Fibroblast of lung (primary cell): ENCODE data around the gene PTMA. TPM values are rescaled to one million over a fixed set of nuclear protein-coding genes. Genes with fewer than 3 reads are reported as not detected.

Experiments
- DNase-seq, 2 donors: peaks; one replicate each; pipeline versions ENCODE4 v3.0.0 to v3.0.0-alpha.2; 2010; ENCODE audit warnings: low read depth in 2 of 2
- H2AFZ ChIP-seq: 2 replicates; pipeline ENCODE4 v1.5.1; 2012; ENCODE audit warnings: low read length, control low read depth, inconsistent platforms
- H3K27ac ChIP-seq: 2 replicates; pipeline ENCODE4 v1.5.1; 2011; ENCODE audit warnings: low read length, control low read depth; ENCODE audit not compliant: insufficient read depth
- H3K27me3 ChIP-seq: 2 replicates; pipeline ENCODE4 v1.5.1; 2011; ENCODE audit warnings: mild to moderate bottlenecking, low read length; ENCODE audit not compliant: control insufficient read depth, insufficient read depth
- H3K36me3 ChIP-seq: 2 replicates; pipeline ENCODE4 v1.5.1; 2011; ENCODE audit warnings: low read length; ENCODE audit not compliant: control insufficient read depth, insufficient read depth
- H3K4me1 ChIP-seq: 2 replicates; pipeline ENCODE4 v1.5.1; 2011; ENCODE audit warnings: low read length; ENCODE audit not compliant: control insufficient read depth, insufficient read depth; ENCODE audit errors: extremely low read depth
- H3K4me2 ChIP-seq: 2 replicates; pipeline ENCODE4 v1.5.1; 2011; ENCODE audit warnings: low read length, control low read depth; ENCODE audit not compliant: insufficient read depth; ENCODE audit errors: extremely low read depth
- H3K4me3 ChIP-seq, 4 experiments: fragments of 200-600 bp in 1 of 4; sonication (generic) in 1 of 4; replicated peaks in 1 of 4; 2 replicates each; pipeline ENCODE4 v1.5.1; 2011 to 2016; ENCODE audit warnings: low read length in 4 of 4, low read depth in 3 of 4, mild to moderate bottlenecking in 3 of 4, control low read depth in 2 of 4, inconsistent platforms in 1 of 4, mixed read lengths in 1 of 4; ENCODE audit not compliant: insufficient read depth in 1 of 4; ENCODE audit errors: control extremely low read depth in 1 of 4
- H3K79me2 ChIP-seq: 2 replicates; pipeline ENCODE4 v1.5.1; 2012; ENCODE audit warnings: mild to moderate bottlenecking, low read length, inconsistent platforms; ENCODE audit not compliant: control insufficient read depth, insufficient read depth
- H3K9ac ChIP-seq: 2 replicates; pipeline ENCODE4 v1.5.1; 2011; ENCODE audit warnings: mild to moderate bottlenecking, low read length, control low read depth; ENCODE audit not compliant: insufficient read depth
- H3K9me3 ChIP-seq: 2 replicates; pipeline ENCODE4 v1.5.1; 2012; ENCODE audit warnings: low read depth, low read length; ENCODE audit not compliant: control insufficient read depth, insufficient read depth
- H4K20me1 ChIP-seq: 2 replicates; pipeline ENCODE4 v1.5.1; 2011; ENCODE audit warnings: low read length; ENCODE audit not compliant: control insufficient read depth, insufficient read depth; ENCODE audit errors: extremely low read depth
- CTCF ChIP-seq, 2 donors: IDR thresholded peaks in 1 of 2; conservative IDR thresholded peaks in 1 of 2; 1 replicate in 1 of 2; 2 replicates in 1 of 2; pipeline ENCODE4 v1.5.1; 2011 to 2012; ENCODE audit warnings: low read length in 2 of 2, control low read depth in 1 of 2, inconsistent platforms in 1 of 2, low read depth in 1 of 2, mild to moderate bottlenecking in 1 of 2
- EZH2 ChIP-seq: IDR thresholded peaks from 2 replicates; pipeline ENCODE4 v1.5.1; 2012; ENCODE audit warnings: low read length, control low read depth, mild to moderate bottlenecking; ENCODE audit errors: missing control alignments
- polyA plus RNA-seq, 2 donors: library from polyadenylated mRNA; depleted of rRNA in 1 of 2; stranded (reverse) in 1 of 2; unstranded in 1 of 2; fragments of >200 nt; gene quantifications; 2 replicates each; pipeline ENCODE4 v1.2.1, GENCODE V29; 2011 to 2012; ENCODE audit warnings: missing spikeins in 1 of 2
- total RNA-seq: library from RNA; depleted of rRNA; stranded (reverse); fragments of >200 nt; gene quantifications from 2 replicates; pipeline ENCODE4 v1.2.1, GENCODE V29; 2014

PTMA gene
- total and polyA plus RNA-seq, 2 donors (not counting 1 experiment from before 2014, with no cell fraction given), result 481 to 650 TPM

GRCh38 chr2:231701456-231702373, 6.6 kb upstream of the PTMA start:
- Histone ChIP-seq H4K20me1 (no peaks in the 10 kb centered on the region), H2AFZ (no peak overlapping the region), H3K27ac (no peak overlapping the region), H3K79me2 (peaks cover 2% of the 10 kb centered on the region), H3K4me1 (peaks cover 4% of the 10 kb centered on the region), H3K4me3 (no peak overlapping the region), H3K27me3 (no peaks in the 10 kb centered on the region), H3K9ac (no peak overlapping the region), H3K9me3 (no peaks in the 10 kb centered on the region), H3K36me3 (no peaks in the 10 kb centered on the region), H3K4me2 (no peak overlapping the region)
- TF ChIP-seq EZH2, result no peak
- peak; percentile 76 to 79 for DNase-seq

GRCh38 chr2:231704017-231704416, 4.3 kb upstream of the PTMA start:
- Histone ChIP-seq H3K27ac (no peak overlapping the region), H3K36me3 (no peaks in the 10 kb centered on the region), H4K20me1 (no peaks in the 10 kb centered on the region), H3K4me3 (no peak overlapping the region), H3K4me2 (no peak overlapping the region), H3K9ac (no peak overlapping the region), H3K27me3 (no peaks in the 10 kb centered on the region), H2AFZ (no peak overlapping the region), H3K9me3 (no peaks in the 10 kb centered on the region), H3K79me2 (peaks cover 7% of the 10 kb centered on the region), H3K4me1 (peaks cover 4% of the 10 kb centered on the region)
- DNase-seq, result no peak
- no peak for TF ChIP-seq EZH2
- TF ChIP-seq CTCF (conservative IDR thresholded peaks at IDR 0.05 in 1 of 2, IDR thresholded peaks at IDR 0.05 in 1 of 2; ENCODE audit: low read depth in 1 of 2, low read length in 2 of 2), result no peak

GRCh38 chr2:231706731-231707624, 1.3 kb upstream of the PTMA start:
- no peaks in the 10 kb centered on the region for H3K9me3 ChIP-seq
- H3K79me2 ChIP-seq, result peaks cover 36% of the 10 kb centered on the region
- TF ChIP-seq EZH2 (no peak), CTCF (conservative IDR thresholded peaks at IDR 0.05 in 1 of 2, IDR thresholded peaks at IDR 0.05 in 1 of 2; ENCODE audit: low read depth in 1 of 2, low read length in 2 of 2) (peak; percentile 78 to 88)
- DNase-seq, result peak; percentile 99
- H4K20me1 ChIP-seq, result no peaks in the 10 kb centered on the region
- H2AFZ ChIP-seq, result peak overlapping the region; percentile 100
- peak overlapping the region; percentile 78 for H3K4me2 ChIP-seq
- H3K4me3 ChIP-seq, result peak overlapping the region; percentile 61 to 74 (median 68)
- H3K27ac ChIP-seq, result peak overlapping the region; percentile 99
- H3K9ac ChIP-seq, result peak overlapping the region; percentile 79
- peaks cover 8% of the 10 kb centered on the region for H3K4me1 ChIP-seq
- no peaks in the 10 kb centered on the region for H3K27me3 ChIP-seq
- peaks cover 1% of the 10 kb centered on the region for H3K36me3 ChIP-seq
